ENCODE data around the gene NAV1.
"Not testable (repeated sequence)": the region's sequence is repeated elsewhere in the genome, so short reads cannot be mapped to it uniquely, and the experiment has no call there.

Gene NAV1, protein sequence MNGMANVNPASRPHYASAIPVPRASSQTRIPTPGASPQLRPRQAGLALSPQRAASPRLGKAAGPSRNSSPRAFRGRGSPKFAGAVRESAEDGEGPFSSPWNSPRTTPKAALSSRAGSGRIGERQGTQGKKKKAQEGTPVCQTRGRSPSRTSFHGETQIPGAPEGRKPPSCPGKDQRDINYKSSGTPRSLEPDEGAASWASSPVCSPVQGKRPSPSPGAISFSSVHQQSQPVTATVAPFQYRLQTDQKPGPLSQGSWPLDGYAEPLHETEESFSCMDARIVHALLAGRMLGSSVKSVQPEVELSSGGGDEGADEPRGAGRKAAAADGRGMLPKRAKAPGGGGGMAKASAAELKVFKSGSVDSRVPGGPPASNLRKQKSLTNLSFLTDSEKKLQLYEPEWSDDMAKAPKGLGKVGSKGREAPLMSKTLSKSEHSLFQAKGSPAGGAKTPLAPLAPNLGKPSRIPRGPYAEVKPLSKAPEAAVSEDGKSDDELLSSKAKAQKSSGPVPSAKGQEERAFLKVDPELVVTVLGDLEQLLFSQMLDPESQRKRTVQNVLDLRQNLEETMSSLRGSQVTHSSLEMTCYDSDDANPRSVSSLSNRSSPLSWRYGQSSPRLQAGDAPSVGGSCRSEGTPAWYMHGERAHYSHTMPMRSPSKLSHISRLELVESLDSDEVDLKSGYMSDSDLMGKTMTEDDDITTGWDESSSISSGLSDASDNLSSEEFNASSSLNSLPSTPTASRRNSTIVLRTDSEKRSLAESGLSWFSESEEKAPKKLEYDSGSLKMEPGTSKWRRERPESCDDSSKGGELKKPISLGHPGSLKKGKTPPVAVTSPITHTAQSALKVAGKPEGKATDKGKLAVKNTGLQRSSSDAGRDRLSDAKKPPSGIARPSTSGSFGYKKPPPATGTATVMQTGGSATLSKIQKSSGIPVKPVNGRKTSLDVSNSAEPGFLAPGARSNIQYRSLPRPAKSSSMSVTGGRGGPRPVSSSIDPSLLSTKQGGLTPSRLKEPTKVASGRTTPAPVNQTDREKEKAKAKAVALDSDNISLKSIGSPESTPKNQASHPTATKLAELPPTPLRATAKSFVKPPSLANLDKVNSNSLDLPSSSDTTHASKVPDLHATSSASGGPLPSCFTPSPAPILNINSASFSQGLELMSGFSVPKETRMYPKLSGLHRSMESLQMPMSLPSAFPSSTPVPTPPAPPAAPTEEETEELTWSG (N-terminal part only)

DNA sequence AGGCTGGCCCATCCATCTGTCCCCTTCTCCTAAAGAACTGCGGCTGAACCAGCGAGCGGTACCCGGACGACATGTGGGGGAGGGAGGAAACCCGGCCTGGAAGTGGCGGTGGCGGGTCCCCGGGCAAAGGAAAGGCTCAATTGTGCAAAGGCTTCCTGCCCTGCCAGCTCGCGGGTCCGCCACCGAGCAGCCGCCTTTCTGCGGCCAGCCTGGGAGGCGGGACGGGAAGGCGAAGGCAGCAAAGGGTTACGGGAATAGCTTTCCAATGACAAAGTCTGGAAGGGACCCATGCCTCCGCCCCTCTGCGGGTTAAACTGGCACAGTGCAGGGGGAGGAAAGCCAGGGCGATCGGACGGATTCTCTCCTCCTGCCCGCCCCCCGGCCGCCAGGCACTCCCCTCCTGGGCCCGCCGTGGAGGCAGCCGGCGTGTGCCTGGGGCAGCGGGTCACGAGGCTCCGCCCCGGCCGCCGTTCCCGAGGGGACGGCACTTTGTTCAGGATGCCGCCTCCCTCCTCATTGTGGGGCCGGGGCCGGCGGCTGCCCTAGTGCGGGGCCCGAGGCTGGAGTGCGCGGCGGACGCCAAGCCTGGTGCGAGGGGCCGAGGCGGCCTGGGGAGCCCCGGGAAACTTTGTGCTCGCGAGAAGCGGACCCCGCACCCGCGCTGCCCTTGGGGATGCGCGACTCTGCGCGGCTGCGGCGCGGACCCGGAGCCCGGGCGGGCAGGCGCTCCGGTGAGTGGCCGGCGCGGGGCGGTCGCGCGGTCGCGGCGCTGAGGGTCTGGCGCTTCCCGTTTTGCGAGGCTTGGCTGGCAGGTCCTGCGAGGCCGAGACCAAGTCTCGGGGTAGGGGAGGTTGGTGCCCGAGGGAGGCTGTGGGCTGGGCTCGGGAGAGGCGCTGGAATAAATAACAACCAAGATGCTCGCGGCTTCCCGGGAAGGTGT, at the start of gene NAV1:
NAV1 (plus strand) TSS at position 516 of the 940 bp plus-strand sequence. CDS start 83,758 bp downstream, outside the sequence.
- peak; percentile 90 for DNase-seq

DNA sequence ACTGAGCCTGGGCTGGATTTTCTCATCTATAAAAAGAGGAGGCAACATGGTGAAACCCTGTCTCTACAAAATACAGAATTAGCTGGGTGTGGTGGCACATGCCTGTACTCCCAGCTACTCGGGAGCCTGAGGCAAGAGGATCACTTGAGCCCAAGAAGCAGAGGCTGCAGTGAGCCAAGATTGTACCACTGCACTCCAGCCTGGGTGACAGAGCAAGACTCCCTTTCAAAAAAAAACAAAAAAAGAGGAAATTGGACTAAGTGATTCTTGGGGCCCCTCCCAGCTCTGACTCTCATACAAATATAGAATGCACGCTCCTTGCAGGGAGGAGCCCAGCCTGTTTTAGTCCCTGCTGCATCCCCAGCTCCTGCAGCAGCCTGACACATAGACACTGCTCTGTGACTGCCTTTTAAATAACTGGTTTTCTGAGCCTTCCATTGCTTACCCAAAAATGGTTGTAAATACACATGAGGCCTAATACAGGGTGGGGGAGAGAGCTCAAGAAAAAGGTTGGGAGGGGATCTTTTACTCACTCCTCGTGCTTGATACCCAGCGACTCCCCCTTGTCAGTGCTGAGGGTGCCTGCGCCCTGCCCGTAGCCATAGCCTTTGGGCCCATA, 49.2 kb upstream of the NAV1 start:
- no peak for DNase-seq

DNA sequence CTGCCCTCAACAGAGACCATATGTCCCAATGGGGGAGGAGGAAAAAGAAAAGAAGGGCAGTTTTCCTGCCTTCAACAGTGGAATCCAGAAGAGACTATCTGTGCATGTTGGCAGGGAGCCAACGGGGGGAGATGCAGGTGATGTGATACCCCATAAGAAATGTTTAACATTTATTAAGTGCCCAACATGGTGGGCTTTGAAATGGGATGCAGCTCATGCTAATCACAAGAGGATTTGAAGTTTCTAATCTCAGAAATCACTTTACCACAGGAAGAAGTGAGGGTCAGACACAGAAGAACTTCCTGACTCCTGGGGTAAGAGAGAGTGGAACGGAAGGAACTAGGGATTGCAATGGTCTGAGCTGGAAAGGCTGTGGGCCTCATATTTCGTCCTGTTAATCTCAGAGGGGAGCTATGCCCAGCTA, 48.2 kb upstream of the NAV1 start:
- no peak for DNase-seq

DNA sequence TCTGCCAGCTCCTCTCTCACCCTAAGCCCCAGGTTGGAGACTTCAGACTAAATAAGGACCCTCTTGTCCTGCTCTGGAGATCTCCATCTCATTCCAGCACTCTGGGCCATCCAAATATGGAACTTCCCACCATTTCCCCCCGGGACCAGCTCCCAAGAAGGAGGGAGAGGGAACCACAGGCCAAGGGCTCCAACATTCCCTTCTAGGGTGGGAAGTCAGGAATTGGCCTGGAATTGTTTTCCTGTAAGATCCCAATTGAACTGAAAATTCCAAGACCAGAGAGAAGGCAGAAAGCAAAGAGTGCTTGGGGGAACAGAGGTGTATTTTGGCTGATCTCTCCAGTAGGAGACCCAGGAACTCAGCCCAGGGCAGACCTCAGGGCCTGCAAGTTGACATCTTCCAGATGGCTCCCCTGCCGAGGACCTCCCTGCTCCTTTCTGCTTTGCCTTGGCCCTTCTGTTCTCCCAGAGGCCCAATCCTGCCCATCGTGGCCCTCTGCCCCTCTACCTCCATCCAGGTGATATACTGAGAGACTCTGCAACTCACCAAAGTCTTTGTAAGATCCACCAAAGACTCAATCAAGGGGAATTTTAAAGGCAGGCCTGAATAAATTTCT, 46.9 kb upstream of the NAV1 start:
- no peak for DNase-seq

DNA sequence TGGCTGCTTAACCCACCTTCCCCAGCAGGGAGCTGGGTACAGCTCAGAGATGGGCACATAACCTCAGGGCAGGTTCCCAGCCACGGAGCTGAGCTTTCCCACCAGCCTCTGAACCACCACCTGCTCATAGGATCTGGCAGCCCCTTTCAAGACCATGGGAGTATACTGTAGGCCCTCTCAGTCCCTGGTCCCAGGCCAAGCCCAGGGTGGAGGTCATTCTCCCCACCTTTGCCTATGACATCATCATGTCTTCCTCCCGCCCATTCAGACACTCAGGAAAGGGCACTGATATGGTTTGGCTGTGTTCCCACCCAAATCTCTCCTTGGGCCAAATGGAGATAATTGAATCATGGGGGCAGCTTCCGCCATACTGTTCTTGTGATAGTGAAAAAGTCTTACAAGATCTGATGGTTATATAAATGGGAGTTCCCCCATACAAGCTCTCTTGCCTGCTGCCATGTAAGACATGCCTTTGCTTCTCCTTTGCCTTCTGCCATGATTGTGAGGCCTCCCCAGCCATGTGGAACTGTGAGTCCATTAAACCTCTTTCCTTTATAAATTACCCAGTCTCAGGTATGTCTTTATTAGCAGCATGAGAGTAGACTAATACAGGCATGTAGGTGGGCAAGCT, 45.8 kb upstream of the NAV1 start:
- DNase-seq = not testable (repeated sequence)

DNA sequence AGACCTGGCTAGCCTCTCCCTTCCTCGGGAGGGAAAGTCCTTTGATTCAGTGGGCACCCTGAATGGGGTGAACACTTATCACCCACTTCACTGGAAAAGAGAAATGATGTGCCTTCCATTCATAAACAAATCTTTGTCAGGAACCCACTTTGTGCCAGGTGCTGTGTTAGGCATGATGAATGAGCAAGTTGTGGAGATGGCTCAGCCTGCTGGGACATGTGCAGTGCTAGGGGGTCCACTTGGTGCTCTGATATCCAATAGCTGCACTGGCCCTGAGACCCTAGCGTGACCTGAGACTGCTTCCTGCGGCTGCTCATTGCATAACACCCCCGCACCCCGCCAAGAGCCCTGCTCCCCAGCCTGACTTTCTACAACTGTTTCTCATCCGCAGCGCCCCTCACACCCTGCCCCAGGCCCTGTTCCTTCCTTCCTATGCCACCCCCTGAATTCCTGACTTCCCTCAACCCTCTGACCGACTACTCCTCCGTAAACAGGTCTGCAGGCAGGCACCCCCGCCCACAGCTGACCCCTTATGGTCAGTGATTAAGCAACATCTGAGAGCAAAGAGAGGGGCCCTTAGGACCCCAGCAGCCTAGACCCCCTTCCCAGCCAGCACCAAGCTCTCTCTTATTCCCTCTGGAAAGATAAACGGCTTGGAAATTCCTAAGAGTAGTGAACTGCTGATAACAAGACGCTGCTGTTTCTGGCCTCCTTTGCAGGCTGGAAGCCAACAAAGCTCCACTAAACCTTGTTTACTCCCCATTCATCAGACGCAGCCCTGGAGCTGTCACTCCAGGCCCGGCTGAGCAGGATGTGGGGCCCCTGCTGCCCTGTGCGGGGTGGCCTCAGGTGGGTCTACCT, 44.9 kb upstream of the NAV1 start:
- DNase-seq = no peak

DNA sequence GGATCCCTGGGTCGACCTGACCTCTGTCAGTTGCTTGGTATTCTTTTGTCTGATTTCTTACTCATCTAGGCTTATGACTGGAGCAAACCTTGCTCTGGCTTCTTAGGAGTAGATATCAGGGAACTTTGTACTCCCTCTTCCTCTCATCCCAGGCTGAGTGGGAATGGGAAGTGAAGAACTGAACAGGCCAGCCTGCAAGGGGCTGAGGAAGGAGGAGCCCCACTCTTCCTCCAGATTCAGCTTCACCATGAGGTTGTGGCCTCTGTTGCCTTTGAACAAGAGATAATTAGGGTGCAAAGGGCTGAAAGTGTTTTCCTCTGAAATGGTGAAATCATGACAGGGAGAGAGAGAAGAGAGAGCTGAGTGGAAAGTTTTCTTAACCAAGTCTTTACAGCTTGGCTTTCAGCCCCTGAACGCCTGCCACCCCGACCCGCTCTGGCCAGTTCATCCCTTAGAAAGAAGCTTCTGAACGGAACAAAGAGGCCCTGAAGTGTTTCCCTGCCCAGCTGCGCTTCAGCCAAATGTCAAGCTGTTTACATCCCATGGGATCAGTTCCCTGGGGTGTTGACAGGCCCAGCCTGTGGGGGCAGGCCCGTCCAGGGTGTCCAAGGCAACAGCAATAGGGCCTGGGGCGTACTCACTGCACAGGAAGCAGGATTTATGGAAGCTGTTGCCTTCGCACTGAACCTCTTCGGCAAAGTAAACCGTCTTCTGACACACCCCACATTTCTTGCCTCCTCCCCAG, 43.2 kb upstream of the NAV1 start:
- peak; percentile 84 for DNase-seq

DNA sequence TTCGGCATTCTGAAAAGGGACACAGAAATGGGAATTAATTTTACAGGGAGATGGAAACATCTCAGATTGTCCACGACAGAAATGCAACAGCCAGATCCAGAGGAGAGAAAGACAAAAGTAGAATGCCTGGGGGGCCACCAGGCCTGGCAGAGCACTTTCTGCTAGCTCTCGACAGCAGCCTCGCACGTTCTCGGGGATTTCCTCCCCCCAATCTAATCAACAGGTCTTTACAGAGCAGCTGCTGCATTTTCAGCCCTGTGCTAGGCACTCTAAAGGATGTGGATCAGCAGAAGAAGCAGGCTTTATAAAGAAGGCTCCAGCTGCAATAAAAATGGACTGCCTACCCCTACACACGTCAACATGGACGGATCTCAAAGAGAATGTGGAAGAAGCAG, 42.6 kb upstream of the NAV1 start:
- DNase-seq = no peak

DNA sequence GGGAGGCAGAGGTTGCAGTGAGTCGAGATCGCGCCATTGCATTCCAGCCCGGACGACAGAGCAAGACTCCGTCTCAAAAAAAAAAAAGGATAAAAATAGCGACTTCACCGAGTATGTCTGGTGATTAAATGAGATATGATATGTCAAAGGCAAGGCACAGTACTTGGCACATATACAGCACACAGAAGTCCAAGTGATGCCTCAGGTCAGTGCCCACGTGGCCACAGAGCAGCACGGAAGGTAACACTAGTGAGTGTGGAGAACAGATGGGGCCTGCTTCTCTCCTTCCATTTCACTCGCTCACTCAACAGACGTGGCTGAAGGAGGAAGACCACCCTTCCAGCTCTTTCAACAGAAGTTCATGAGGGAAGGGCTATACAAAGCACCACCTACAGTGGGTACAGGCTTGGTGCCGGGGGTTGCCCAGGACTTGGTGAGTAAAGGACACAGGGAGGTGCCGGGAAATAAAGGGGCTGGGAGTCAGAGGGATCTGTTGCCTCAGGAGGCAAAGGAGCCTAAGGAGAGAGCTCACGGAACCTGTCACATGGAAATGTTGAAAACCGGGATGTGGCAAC, 40.9 kb upstream of the NAV1 start:
- DNase-seq = no peak

DNA sequence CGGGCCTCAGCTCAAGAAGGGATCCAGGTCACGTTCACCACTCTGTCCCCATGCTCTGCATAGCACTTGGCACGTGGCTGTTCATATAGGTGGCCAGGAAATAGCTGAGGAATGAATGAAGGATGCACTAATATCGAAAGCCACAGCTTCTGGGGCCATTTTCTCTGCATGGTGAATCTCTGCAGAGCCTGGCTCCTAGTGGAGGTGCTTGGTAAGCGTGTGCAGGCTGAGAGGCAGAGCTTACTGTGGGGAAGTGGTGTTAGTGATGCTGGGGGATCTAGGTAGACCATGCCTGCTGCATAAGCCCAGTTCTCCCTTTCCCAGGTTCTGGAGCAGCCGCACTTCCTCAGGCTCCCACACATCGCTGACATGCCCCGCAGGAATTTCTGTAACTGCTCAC, 40.3 kb upstream of the NAV1 start:
- DNase-seq = no peak

DNA sequence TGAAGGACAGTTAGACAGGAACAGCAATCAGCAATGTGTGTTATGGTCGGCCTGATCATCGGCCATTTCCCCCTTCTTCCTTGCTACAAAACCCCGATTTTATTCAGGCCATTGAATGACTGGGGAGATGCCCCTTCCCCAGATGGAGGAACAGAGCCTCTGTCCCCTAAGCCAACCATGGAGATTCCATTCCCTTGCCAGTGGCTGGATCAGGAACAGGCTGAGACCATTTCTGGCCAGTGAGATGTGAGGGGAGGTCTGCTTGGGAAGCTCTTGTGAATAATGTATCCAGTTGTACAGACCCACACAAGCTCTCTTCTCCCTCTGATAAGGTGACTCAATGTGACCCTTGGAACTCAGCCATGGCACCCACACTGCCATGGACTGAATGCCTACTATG, 39.7 kb upstream of the NAV1 start:
- DNase-seq = no peak

DNA sequence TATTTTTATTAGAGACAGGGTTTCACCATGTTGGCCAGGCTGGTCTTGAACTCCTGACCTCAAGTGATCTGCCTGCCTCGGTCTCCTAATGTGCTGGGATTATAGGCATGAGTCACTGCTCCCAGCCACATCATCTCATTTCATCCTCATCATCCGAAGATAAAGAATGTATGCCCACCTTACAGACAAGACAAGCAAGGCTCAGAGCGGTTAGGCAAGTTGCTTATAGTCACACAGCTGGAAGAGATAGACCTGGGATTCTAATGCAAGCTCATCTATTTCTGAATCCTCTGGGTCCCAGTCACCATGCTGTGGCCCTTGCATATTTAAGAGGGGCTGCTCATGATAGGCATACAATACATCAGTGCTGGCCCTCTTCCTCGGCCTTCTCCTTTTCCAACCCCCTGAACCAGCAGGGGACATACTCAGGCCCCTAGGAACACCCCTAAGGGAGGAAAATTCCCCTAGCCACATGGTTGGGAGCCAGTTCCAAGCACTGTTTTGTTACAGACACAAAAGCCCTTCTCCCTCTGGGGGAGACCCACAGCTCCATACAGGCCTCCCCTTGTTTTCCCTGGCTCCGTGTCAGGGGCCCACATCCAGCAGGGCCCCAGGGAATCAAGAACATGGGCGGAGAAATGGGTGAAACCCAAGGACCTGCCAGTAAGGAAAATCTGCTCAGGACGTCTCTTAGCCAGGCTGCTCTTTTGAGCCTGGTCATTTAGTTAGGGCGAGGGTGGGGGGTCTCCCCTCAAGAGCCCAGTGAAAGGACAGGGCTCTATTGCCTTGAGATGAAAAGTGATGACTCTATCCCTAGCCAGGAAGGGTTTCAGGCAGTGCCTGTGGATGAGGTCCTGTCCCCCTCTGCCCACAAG, 38.9 kb upstream of the NAV1 start:
- no peak for DNase-seq

DNA sequence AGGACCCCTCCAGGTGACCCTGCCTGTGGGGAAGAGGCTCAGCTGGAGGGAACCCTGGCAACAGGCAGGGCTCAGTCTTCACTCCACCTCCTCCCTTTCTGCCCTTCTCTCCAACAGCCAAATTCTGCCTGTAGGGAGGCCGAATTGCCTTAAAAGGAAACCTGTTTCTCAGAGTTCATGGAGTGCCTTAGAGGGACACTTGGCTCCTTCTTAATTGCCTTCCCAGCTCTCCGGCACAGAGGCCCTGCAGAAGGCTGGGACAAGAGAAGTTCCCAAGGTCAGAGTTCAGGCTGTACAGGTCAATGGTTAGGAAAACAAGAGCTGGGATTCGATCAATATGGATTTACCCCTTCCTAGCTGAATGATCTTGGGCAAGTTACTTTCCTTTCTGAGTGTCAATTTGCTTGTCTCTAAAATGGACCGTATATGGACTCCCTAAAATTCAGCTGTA, 38.2 kb upstream of the NAV1 start:
- no peak for DNase-seq

DNA sequence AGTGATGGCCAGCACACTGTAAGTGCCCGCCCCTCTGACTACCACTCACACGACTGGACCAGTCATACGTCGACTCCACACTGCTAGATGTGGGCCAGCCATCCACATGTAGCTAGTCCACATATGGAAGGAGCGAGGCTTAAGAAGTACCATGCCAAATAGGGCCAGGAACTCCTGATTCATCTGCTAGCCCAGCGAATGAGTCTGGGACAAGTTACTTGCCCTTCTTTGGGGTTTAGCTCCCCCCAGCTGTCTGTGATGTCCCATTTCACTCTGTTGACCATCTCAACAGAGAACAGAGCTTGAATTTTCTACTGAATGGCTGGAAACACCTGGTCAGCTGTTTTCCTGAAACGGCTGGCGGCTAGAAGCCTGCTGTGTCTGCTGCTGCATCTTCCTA, 37.8 kb upstream of the NAV1 start:
- no peak for DNase-seq

DNA sequence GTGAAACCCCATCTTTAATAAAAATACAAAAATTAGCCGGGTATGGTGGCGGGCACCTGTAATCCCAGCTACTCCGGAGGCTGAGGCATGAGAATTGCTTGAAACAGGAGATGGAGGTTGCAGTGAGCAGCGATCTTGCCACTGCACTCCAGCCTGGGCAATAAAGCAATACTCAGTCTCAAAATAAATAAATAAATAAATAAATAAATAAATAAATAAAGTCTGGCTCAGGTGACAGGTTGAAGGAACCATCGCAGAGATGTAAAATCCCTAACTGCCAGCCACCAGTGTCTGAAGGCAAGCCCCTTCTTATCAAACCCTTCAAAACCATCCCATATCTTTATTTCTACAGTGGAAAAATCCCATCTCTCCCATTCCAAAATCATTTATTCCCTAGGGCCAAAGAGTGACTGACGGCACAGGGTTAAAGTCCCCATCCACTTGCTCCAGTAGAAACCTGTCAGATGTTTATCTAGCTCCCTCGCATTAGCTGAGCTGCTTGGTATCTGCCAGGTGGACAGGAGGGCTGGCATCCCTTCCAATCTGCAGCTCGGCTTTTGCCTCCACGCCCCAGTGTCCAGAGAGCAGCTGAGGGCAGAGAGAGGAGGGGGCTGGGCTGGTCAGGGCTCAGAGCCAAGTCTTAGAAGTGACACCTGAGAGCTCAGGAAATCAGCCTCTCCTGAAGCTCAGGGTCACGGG, 37.0 kb upstream of the NAV1 start:
- DNase-seq = no peak

DNA sequence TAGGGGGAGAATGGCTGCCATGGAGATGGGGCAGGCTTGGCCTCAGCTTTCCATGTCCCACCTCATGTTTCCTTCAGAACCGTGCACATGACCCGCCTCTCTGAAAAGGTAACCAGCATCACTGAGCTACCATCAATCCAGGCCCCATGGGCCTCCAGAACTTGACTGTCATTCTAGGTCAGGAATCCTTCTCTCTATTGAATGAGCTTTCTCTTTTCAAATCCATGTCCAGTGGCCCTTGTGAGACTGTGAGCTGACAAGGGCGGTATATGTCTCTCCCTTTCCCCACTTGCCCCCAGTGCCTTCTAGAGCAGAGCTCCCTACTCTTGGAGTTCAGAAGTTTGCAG, 36.4 kb upstream of the NAV1 start:
- DNase-seq = no peak

Measured in femur (tissue), 1 donor.